HepG2 (cell line): ENCODE data around the gene RAP1GAP2. TPM values are rescaled to one million over a fixed set of nuclear protein-coding genes. Genes with fewer than 3 reads are reported as not detected.

Experiments used
- ATAC-seq: fragments of 200-7000 bp; cut with Tn5 transposase; 3 replicates; pipeline ENCODE4 v1.9.1; 2020; ENCODE audit warnings: mild to moderate bottlenecking, moderate library complexity
- BruUV-seq: library from RNA; stranded (reverse); fragments of 400-500 nt; replicated peaks from 2 replicates; lab custom pipeline; 2021; lab: Mats Ljungman, UMichigan
- CTCF ChIA-PET: fragments of 300-600 bp; formaldehyde crosslinking; extraction: SDS; loops from one replicate; lab custom pipeline; 2021; ENCODE audit warnings: low total read pairs, inconsistent platforms, low intra/inter-chr PET ratio; lab: Yijun Ruan, JAX
- POLR2A ChIA-PET: fragments of 350-600 bp; sonication (Branson Sonifier 250); formaldehyde crosslinking; loops from one replicate; lab custom pipeline; 2020; ENCODE audit warnings: antibody characterized with exemption, inconsistent platforms; lab: Yijun Ruan, JAX
- DNase-seq: peaks from one replicate; pipeline ENCODE4 v3.0.0-alpha.2; 2015; ENCODE audit warnings: low spot score
- FAIRE-seq: peaks from 3 replicates; lab custom pipeline; 2011; peaks lifted over from hg19 to GRCh38; lab: Jason Lieb, UNC
- H2AFZ ChIP-seq: one replicate; pipeline ENCODE4 v1.6.1; 2011; ENCODE audit warnings: low read length, inconsistent platforms
- H3K27ac ChIP-seq: fragments of 300-600 bp; 3 replicates; pipeline ENCODE4 v1.8.0; 2011; ENCODE audit warnings: mixed run types, mild to moderate bottlenecking, mixed read lengths, low read length, inconsistent platforms; ENCODE audit not compliant: insufficient read depth; ENCODE audit errors: extremely low read length
- H3K27me3 ChIP-seq, 2 experiments: fragments of 200-600 bp in 1 of 2; 2 replicates in 1 of 2; 3 replicates in 1 of 2; pipeline versions ENCODE4 v1.6.0 to v1.8.0; 2011; ENCODE audit warnings: low read length in 2 of 2, mild to moderate bottlenecking in 2 of 2, moderate library complexity in 2 of 2, inconsistent platforms in 1 of 2; ENCODE audit not compliant: insufficient read depth in 2 of 2, control insufficient read depth in 1 of 2
- H3K36me3 ChIP-seq, 2 experiments: fragments of 200-600 bp in 1 of 2; replicated peaks in 1 of 2; 2 replicates in 1 of 2; 3 replicates in 1 of 2; pipeline versions ENCODE4 v1.5.1 to v1.8.0; 2011; ENCODE audit warnings: low read length in 2 of 2, inconsistent platforms in 1 of 2; ENCODE audit not compliant: insufficient read depth in 2 of 2, control insufficient read depth in 1 of 2
- H3K4me1 ChIP-seq: 2 replicates; pipeline ENCODE4 v1.5.1; 2012; ENCODE audit warnings: low read length, inconsistent platforms; ENCODE audit not compliant: insufficient read depth
- H3K4me2 ChIP-seq: 2 replicates; pipeline ENCODE4 v1.6.0; 2011; ENCODE audit warnings: low read depth, low read length, inconsistent platforms
- H3K4me3 ChIP-seq, 3 experiments: fragments of 200-600 bp in 1 of 3; sonication (generic), shearing (Covaris generic) in 1 of 3; replicated peaks in 1 of 3; 2 replicates each; pipeline ENCODE4 v1.5.1; 2011 to 2016; ENCODE audit warnings: low read length in 3 of 3, inconsistent platforms in 2 of 3, low read depth in 2 of 3, mild to moderate bottlenecking in 2 of 3, control low read depth in 1 of 3, mixed read lengths in 1 of 3; ENCODE audit not compliant: insufficient read depth in 1 of 3
- H3K79me2 ChIP-seq: one replicate; pipeline ENCODE4 v1.6.1; 2011; ENCODE audit warnings: low read length, inconsistent platforms; ENCODE audit not compliant: insufficient read depth
- H3K9ac ChIP-seq: 2 replicates; pipeline ENCODE4 v1.6.0; 2011; ENCODE audit warnings: mild to moderate bottlenecking, low read depth, low read length, inconsistent platforms; ENCODE audit not compliant: insufficient read depth
- H3K9me3 ChIP-seq: 2 replicates; pipeline ENCODE4 v1.5.1; 2012; ENCODE audit warnings: mild to moderate bottlenecking, low read length
- H4K20me1 ChIP-seq: 2 replicates; pipeline ENCODE4 v1.6.0; 2011; ENCODE audit warnings: inconsistent platforms, mild to moderate bottlenecking, low read length, moderate library complexity; ENCODE audit not compliant: insufficient read depth
- GABPB1 ChIP-seq: IDR thresholded peaks from 2 replicates; pipeline ENCODE4 v1.6.1; 2016; ENCODE audit warnings: mild to moderate bottlenecking, missing genetic modification reagents, moderate library complexity, missing compliant biosample characterization
- GZF1 ChIP-seq: sonication (generic); formaldehyde crosslinking; IDR thresholded peaks from 2 replicates; pipeline ENCODE4 v1.5.1; 2020; ENCODE audit warnings: mild to moderate bottlenecking, missing genetic modification reagents
- MAX ChIP-seq: IDR thresholded peaks from 2 replicates; pipeline ENCODE4 v1.6.1; 2012; ENCODE audit warnings: inconsistent platforms
- MYC ChIP-seq: sonication (generic); formaldehyde crosslinking; IDR thresholded peaks from 2 replicates; pipeline ENCODE4 v1.9.0; 2021; ENCODE audit warnings: missing genetic modification reagents, borderline replicate concordance
- MYPOP ChIP-seq: sonication (generic); formaldehyde crosslinking; IDR thresholded peaks from 2 replicates; pipeline ENCODE4 v1.8.1; 2023; ENCODE audit warnings: mild to moderate bottlenecking, moderate library complexity, missing genetic modification reagents
- RAD21 ChIP-seq: fragments of 450-650 bp; formaldehyde crosslinking; IDR thresholded peaks from 2 replicates; pipeline ENCODE4 v1.5.0; 2020; ENCODE audit warnings: mild to moderate bottlenecking
- TCF7L2 ChIP-seq: IDR thresholded peaks from 2 replicates; pipeline ENCODE4 v1.6.1; 2011; ENCODE audit warnings: mild to moderate bottlenecking, low read depth, low read length, moderate library complexity
- USF2 ChIP-seq, 2 experiments: sonication (generic) in 1 of 2; formaldehyde crosslinking in 1 of 2; IDR thresholded peaks; 2 replicates each; pipeline versions ENCODE4 v1.5.1 to v1.6.1; 2011 to 2020; ENCODE audit warnings: borderline replicate concordance in 1 of 2, low read depth in 1 of 2, low read length in 1 of 2, mild to moderate bottlenecking in 1 of 2, missing genetic modification reagents in 1 of 2, moderate library complexity in 1 of 2
- ZNF251 ChIP-seq: sonication (generic); formaldehyde crosslinking; IDR thresholded peaks from 2 replicates; pipeline ENCODE4 v1.9.0; 2021; ENCODE audit warnings: mild to moderate bottlenecking, missing genetic modification reagents
- ZNF318 ChIP-seq: sonication (generic); formaldehyde crosslinking; IDR thresholded peaks from 2 replicates; pipeline ENCODE4 v1.4.0; 2020; ENCODE audit warnings: mild to moderate bottlenecking, missing genetic modification reagents
- ZNF468 ChIP-seq: sonication (generic); formaldehyde crosslinking; IDR thresholded peaks from 2 replicates; pipeline ENCODE4 v1.8.0; 2022; ENCODE audit warnings: mild to moderate bottlenecking, moderate library complexity, missing genetic modification reagents
- WGBS: methylation state at CpG from one replicate; pipeline ENCODE4 v1.1.6; 2017; ENCODE audit warnings: low lambda C conversion rate; 5-methylcytosine and 5-hydroxymethylcytosine counted together
- in situ Hi-C: cut with HindIII; loops from 2 replicates; pipeline ENCODE4 v1.10.0; 2017; ENCODE audit warnings: low pct_unique_long_range_greater_than_20kb; ENCODE audit not compliant: extremely low pct_ligation_motif_present
- intact Hi-C: fragments of 100-400 bp; cut with micrococcal nuclease; formaldehyde crosslinking; loops from one replicate; pipeline ENCODE4 v1.10.0; 2022; ENCODE audit not compliant: unreplicated experiment
- polyA plus RNA-seq, 8 experiments: library from polyadenylated mRNA; depleted of rRNA in 3 of 8; stranded (reverse) in 7 of 8; unstranded in 1 of 8; fragments of >200 nt; fragmentation: Illumina TruSeq in 4 of 8; extraction: Trizol in 4 of 8; gene quantifications; 2 replicates each; pipeline versions ENCODE4 v1.2.1 to v1.2.3, GENCODE V29; 2011 to 2016; ENCODE audit warnings: low read depth in 4 of 8, missing spikeins in 1 of 8, mixed read lengths in 1 of 8; ENCODE audit not compliant: insufficient read depth in 1 of 8
- total RNA-seq, 5 experiments: library from RNA; depleted of rRNA; stranded (reverse); fragments of >200 nt; fragmentation: Illumina TruSeq; extraction: Trizol; gene quantifications; 2 replicates each; pipeline ENCODE4 v1.2.3, GENCODE V29; 2016; ENCODE audit warnings: low read depth in 1 of 5

Gene RAP1GAP2
- total and polyA plus RNA-seq, 2 of the 13 experiments (the other 11 are each of a cell fraction or from before 2014, with no cell fraction given), result 10.9 to 12.0 TPM

- Histone ChIP-seq H3K9me3 (no peaks in the 10 kb centered on the region), H3K4me3 (no peak overlapping the region), H4K20me1 (no peaks in the 10 kb centered on the region), H3K9ac (no peak overlapping the region), H3K79me2 (no peaks in the 10 kb centered on the region), H3K27ac (no peak overlapping the region), H3K27me3 (no peaks in the 10 kb centered on the region), H3K36me3 (no peaks in the 10 kb centered on the region), H3K4me1 (peaks cover 12% of the 10 kb centered on the region), H2AFZ (no peak overlapping the region), H3K4me2 (no peak overlapping the region)
- FAIRE-seq (no peak), ATAC-seq (peak; percentile 93), DNase-seq (peak; percentile 29)
- no TSS peak for BruUV-seq
- in situ Hi-C loops (loop anchor here (5.0 kb wide), 1 partner anchor 78 kb away; no protein-coding TSS in a partner anchor), intact Hi-C loops (loop anchor here (1.0 to 2.0 kb wide), 3 partner anchors 82 to 102 kb away; no protein-coding TSS in a partner anchor)
- WGBS, result 51% methylated on average over 8 of the region's 15 CpGs
- CTCF ChIA-PET, result interaction anchor here (0.8 to 2.4 kb wide), 4 partner anchors 81 to 104 kb away, joined by 3 to 23 read pairs (median 10); no protein-coding TSS in a partner anchor
- POLR2A ChIA-PET, result no interaction called here
- TF ChIP-seq GABPB1 (CRISPR knock-in tag), result no peak; the same call in 1 of the 2 replicates
- TF ChIP-seq RAD21 (CRISPR knock-in tag), result peak; percentile 70
- no peak for TF ChIP-seq GZF1 (CRISPR knock-in tag)
- peak; percentile 66; the same call in 1 of the 2 replicates for TF ChIP-seq MYC (CRISPR knock-in tag)
- peak; percentile 43; the same call in 1 of the 2 replicates for TF ChIP-seq MAX
- no peak for TF ChIP-seq ZNF251 (CRISPR knock-in tag)
- TF ChIP-seq MYPOP (CRISPR knock-in tag), result no peak
- TF ChIP-seq ZNF468 (CRISPR knock-in tag), result no peak
- TF ChIP-seq USF2 (IDR thresholded peaks at IDR 0.05; ENCODE audit: low read depth, low read length), result no peak
- peak; percentile 39; the same call in 1 of the 2 replicates for TF ChIP-seq USF2 (CRISPR knock-in tag; IDR thresholded peaks at IDR 0.05; ENCODE audit: borderline replicate concordance)
- TF ChIP-seq ZNF318 (CRISPR knock-in tag), result no peak
- no peak for TF ChIP-seq TCF7L2
These were observed 133.8 kb downstream of the RAP1GAP2 start for GRCh38 chr17:2929881-2930533.
